HG02973 (cell line): ENCODE measurements around the gene CEP120.
"Not testable (repeated sequence)": the region's sequence is repeated elsewhere in the genome, so short reads cannot be mapped to it uniquely, and the experiment has no call there.

Source experiments
- ATAC-seq: cut with Tn5 transposase; IDR thresholded peaks from one replicate; pipeline ENCODE4 v1.9.1; 2021; ENCODE audit warnings: moderate library complexity; ENCODE audit not compliant: unreplicated experiment

CEP120 gene

GRCh38 chr5:123439709-123440108, 16.5 kb upstream of the CEP120 start:
- no peak for ATAC-seq

GRCh38 chr5:123438902-123439301, 15.7 kb upstream of the CEP120 start:
- no peak for ATAC-seq

GRCh38 chr5:123438244-123438643, 15.0 kb upstream of the CEP120 start:
- peak; percentile 82 for ATAC-seq

- no peak for ATAC-seq
Observed at GRCh38 chr5:123436201-123436600, 13.0 kb upstream of the CEP120 start.

DNA sequence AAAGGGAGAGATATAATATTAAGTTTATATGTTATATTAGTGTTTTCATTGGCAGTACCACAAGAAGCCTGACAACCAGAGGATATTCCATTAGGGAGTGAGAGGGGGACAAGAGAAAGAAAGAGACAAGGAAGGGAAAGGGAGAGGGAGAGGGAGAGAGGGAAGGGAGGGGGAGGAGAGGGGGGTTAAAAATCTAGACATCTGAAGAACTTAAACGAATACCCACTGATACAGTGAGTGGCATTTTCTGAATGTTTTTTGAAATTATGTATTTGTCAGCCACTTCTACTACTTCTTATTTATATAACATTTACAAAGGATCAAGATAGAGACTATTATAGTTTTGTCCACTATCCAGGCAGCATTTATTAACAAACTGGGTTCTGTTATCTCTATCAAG, 11.6 kb upstream of the CEP120 start:
- no peak for ATAC-seq

- no peak for ATAC-seq
Observed at GRCh38 chr5:123433596-123433995, 10.4 kb upstream of the CEP120 start.

DNA sequence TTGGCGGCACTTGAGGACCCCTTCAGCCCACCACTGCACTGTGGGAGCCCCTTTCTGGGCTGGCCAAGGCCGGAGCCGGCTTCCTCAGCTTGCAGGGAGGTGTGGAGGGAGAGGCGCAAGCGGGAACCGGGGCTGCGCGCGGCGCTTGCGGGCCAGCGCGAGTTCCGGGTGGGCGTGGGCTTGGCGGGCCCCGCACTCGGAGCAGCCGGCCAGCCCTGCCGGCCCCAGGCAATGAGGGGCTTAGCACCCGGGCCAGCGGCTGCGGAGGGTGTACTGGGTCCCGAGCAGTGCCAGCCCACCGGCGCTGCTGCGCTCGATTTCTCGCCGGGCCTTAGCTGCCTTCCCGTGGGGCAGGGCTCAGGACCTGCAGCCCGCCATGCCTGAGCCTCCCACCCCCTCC, 7.2 kb upstream of the CEP120 start:
- not testable (repeated sequence) for ATAC-seq

- ATAC-seq: no peak
Observed at GRCh38 chr5:123429993-123430392, 6.8 kb upstream of the CEP120 start.

DNA sequence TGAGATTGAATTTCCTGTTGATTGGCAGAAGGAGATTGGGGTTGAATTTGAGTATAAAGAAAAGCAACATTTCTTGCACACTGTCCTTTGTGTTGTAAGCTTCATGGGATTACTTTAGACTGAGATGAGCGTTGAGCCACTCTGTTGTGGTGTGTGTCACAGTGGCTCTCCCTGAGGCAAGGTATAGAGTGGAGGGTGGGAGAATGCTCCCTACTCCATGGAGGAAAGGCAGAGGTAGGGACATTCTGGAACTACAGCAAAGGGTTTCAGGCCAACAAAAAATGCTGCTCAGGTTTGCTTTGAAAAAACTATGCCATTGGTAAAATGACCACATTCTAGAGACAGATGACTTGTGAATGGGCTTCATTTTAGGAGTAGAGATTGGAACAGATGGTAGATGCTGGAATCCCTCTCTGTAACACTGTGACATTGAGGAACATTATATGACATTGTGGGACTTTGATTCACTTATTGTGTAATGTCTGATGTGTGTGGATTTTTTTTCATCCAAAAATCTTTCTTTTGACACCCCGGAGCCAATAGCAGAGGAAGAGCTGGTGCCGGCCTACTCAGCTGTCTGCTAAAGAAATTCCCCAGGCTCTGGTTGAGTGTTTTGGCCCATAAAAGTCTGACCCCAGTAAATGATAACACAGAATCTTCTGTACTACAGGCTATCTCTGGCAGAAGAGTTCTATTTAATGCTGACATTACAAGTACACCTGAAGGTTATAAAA, 6.2 kb upstream of the CEP120 start:
- no peak for ATAC-seq

- ATAC-seq: no peak
Observed at GRCh38 chr5:123428521-123429220, 5.5 kb upstream of the CEP120 start.

DNA sequence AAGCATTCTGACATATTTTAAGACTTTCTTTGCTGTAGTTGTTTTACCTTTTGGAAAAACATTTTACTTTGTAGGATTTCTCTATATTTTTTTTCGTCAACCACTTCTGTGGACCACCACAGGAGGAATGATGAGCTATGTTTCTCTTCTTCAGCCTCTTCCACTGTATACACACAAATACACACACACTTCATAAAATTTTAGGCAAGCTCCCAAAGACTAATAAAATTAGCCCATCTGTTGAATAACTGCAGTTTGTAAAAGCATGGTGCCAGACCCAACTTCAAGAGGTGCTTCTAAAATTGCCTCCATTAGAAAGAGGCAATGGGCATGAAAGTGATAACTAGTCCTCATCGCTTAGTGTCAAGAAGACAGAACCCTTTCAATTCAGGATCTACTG, 4.1 kb upstream of the CEP120 start:
- no peak for ATAC-seq

GRCh38 chr5:123425431-123425830, 2.2 kb upstream of the CEP120 start:
- no peak for ATAC-seq

DNA sequence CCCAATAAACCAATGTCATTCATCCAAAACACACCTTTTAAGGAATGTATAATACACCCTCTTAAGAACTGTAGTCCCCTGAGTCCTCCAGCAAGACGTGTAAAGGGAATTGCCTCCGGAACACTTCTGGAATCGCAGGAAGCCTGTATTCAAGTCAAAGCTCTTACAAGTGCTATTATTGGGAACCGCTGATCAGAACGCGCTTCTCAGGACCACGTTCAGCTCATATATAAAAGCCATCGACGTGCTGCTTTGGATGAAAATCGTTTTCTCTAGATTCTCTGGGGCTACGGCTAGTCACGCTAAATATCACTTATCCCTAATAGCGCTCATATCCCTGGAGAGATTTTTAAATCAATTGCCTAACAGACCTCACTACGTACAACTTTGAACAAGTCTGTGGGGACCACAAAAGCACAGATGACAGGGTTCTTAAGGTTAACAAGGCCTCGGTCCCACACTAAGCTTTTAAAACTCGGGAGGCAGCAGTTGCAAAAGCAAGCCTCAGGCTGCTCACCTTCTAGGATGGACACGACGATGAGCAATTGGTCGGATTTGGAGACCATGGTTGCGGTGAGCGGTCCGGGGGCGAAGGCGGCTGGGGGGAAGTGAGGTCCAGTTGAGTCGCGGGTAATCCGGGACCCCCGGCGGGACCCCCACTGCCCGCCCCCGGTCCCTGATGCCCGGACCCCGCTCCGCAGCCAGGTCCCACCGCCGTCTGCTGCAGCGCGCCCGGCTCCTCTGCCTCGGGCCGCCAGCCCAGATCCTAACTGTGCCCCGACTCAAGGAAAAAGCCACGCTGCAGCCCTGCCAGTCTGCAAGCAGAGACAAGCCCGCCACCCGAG, 548 bp downstream of the CEP120 start:
- peak; percentile 7 for ATAC-seq

DNA sequence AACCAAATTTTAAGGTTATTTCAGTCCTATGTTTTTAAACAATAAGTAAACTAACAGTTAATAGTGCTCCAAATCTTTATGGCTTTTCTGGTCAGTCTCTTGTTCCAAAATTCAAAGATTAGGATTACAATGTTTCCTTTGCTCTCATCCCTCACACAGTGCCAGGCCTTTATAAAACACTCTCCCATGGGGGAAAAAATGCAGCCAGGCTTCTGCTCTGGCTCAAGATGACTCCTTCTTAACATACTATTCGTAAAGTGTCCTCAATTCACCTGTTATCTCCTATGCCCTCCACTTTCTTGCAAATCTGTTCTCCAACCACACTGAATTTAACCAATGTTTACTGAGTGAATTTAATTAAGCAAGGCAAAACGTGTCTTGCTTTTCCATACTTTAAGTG, 1.4 kb downstream of the CEP120 start:
- ATAC-seq: no peak

- ATAC-seq: no peak
Observed at GRCh38 chr5:123414974-123415373, 8.2 kb downstream of the CEP120 start.

DNA sequence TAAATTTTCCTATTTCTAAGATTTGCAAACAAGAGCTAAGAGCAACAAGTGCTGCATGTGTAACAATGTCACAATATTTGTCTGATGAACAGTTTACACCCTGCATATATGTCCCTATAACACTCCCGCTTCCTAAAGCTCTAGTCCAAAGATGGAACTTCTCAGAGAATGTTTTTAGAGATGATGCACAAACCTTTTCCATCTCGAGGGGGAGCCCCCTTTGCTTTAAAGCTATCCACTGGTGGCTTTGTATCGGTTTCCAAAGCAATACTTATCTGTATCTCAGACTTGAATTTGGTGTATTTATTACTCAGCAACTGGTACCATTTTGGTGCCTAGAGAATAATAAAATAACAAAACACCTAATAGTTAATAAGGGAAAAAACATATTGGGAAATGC, 11.0 kb downstream of the CEP120 start:
- ATAC-seq: no peak

DNA sequence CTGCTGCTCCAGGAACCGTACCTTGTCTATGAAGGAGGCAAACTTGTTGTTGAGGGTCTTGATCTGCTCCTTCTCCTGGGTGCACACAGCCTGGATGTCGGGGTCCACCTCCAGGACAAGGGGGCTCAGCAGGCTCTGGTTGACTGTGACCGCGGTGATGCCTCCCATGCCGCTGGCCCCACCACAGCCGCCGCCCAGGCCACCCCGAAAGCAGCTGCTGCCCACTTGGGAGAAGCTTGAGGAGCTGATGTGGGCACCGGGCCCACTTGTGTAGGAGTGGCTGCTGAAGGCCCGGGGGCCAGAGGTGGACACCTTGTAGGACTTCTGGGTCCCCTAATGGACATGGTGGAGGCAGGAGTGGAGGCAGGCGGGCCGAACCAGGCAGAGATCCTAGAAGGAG, 21.2 kb downstream of the CEP120 start:
- ATAC-seq: not testable (repeated sequence)

DNA sequence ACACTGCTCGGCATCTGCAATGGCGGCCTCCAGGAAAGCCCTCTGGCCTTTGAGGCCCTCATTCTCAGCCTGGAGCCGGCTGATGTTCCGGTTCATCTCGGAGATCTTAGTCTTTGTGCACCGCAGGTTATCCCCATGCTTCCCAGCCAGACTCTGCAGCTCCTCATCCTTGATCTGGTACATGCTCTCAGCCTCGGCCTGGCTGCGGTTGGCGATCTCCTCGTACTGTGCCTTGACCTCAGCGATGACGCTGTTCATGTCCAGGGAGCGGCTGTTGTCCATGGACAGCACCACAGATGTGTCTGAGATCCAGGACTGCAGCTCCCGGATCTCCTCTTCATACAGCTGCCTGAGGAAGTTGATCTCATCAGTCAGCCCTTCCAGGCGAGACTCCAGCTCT, 21.9 kb downstream of the CEP120 start:
- no peak for ATAC-seq

DNA sequence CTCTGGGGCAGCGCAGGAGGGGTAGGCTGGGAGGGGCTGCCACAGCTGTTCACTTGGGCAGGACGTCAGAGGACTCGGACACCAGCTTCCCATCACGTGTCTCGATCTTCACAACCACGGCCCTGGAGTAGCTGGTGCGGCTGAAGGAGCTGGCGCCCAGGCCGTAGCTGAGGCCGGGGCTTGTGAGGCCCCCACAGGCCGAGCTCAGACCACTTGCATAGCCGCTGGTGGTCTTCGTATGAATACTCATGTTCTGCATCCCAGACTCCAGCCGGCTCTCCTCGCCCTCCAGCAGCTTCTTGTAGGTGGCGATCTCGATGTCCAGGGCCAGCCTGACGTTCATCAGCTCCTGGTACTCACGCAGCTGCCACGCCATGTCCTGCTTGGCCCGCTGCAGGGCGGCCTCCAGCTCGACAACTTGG, 22.3 kb downstream of the CEP120 start:
- not testable (repeated sequence) for ATAC-seq

DNA sequence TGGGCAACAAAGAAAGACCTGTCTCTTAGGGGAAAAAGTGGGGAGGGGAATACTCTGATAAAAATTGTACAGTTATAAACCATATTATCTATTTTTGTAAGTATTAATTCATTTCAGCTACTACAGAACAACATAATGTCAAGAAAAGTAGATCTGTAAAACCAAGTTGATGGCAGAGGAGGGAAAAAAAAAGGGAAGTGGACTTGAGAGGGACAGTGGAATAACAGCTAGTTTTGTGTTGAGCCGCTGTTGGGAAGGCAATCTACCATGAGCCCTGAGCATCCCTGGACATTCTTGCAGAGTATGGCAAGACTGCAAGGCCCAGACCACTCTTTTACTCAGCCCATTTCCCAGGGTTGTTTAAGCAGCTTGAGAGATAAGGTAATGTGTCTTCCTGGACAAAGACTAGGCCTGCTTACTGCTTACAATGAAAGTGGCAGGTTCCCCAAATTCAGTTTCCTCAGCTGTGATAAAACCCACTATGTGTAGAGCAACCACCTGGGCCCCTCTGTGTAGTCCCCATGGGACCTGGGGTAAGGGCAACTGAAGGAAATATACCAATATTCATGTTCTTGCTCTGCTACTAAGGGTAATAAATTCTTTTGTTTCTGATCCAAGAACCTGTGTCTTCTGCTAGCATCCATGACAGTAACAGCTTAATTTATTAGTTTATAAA, 25.0 kb downstream of the CEP120 start:
- ATAC-seq: no peak

GRCh38 chr5:123397538-123397937, 25.7 kb downstream of the CEP120 start:
- ATAC-seq: no peak
